ENCODE data around the gene ZMPSTE24.
"Not testable (repeated sequence)": the region's sequence is repeated elsewhere in the genome, so short reads cannot be mapped to it uniquely, and the experiment has no call there.

Gene ZMPSTE24

GRCh38 chr1:40257688-40258444, at the start of gene ZMPSTE24:
ZMPSTE24 (plus strand) TSS chr1:40258236; CDS start chr1:40258272, 36 bp downstream.
- DNase-seq: peak; percentile 78

DNA sequence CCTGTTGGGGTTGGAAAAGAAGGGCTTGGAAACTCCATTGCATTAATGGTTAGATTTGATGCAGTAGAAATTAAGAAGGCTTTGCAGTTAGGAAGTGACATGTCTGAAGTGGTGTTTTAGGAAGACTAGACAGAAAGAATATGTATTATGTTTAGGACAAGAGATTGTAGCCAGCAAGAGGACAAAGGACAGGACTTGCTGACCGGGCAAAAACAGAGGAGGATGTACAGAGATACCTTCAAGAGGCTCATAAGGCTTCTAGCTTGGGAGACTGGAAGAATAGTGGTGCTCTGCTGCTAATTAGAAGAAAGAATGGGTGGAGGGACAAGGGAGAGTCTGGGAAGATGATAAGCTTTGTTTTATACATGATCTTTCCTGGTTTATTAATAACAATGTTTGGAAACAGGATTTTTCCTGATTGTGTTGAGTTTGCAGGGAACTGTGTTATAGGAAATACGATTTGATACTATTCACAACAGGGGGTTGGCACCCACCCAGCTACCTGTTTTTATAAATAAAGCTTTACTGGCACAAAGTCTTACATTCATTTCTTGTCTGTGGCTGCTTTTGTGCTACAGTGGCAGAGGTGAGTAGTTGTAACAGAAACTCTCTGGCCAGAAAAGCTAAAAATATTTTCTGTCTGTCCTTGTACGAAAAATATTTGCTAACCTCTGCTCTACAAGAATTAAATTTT, 47.4 kb upstream of the ZMPSTE24 start:
- no peak for DNase-seq

DNA sequence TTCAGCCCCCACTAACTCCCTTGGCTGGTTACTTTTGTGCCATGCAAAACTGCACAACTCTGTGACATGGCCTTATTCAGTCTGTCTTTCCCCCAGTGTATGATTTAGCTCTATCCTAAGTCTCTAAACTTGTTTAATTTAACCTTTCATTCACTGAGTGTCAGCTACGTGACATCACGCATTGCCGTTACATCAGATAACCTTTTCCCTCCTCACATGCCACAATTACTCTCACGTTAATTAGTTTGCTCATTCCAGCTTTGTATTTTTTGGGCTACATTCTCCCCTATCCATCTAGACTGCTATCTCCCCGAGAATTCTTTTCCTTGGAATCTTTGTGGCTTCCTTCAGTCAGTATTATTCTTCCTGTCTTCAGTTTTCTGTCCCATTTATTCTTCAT, 39.7 kb upstream of the ZMPSTE24 start:
- no peak for DNase-seq

GRCh38 chr1:40221471-40221905, 36.5 kb upstream of the ZMPSTE24 start:
- DNase-seq: not testable (repeated sequence)

DNA sequence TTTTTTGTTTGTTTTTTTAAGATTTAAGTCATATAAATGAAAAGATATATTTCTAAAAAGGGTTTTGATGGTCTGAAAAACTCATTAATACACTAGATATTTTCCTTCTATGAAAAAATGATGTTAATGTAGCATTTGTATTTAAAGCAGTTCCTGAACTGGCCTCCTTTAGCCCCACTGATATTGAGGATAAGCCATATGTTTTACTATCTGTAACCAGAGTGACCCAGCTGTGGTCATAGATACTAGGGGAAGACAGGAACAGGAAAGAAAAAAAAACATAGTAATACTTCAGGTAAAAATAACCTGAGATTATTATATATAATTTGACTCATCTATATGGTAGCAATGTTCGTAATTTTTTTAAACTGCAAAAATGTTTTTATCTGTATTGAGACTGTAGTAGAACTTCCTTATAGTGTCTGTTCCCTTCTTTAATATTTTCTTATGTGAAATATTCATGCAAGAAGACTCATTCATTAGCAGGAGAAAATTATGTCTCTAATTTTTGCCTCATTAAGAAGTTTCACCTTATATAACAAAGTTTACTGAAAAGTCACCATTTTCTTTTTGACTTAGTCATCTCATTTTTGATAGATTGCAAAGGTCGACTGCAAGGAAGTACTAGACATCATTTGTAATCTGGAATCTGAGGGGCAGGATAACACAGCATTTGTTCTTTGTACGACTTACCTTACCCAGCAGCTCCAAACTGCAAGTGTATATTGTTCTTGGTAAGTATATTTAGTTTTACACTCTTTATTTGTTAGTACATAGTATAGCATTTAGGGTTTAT, 35.9 kb upstream of the ZMPSTE24 start:
- DNase-seq: no peak

DNA sequence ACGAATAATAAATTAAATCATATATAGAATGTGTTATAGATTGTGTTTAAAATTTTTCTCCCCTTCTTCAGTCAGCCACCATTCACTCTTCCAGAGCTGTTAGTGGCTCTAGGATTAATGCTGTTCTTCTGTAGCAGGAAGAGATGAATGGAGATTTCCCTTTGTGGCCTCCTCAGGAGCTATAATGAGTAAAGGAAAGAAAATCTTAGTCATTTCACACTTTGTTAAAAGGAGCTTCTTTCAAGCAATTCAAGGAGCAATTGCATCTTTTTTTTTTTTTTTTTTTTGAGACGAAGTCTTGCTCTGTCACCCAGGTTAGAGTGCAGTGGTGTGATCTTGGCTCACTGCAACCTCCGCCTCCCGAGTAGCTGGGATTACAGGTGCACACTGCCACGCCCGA, 34.0 kb upstream of the ZMPSTE24 start:
- no peak for DNase-seq

GRCh38 chr1:40226192-40226591, 31.8 kb upstream of the ZMPSTE24 start:
- no peak for DNase-seq

- DNase-seq: no peak
These were observed 25.6 kb upstream of the ZMPSTE24 start for GRCh38 chr1:40232444-40232843.

GRCh38 chr1:40239626-40240025, 18.4 kb upstream of the ZMPSTE24 start:
- DNase-seq: no peak

GRCh38 chr1:40240390-40240789, 17.6 kb upstream of the ZMPSTE24 start:
- no peak for DNase-seq

- no peak for DNase-seq
These were observed 16.7 kb upstream of the ZMPSTE24 start for GRCh38 chr1:40241362-40241761.

GRCh38 chr1:40243351-40243750, 14.7 kb upstream of the ZMPSTE24 start:
- no peak for DNase-seq

DNA sequence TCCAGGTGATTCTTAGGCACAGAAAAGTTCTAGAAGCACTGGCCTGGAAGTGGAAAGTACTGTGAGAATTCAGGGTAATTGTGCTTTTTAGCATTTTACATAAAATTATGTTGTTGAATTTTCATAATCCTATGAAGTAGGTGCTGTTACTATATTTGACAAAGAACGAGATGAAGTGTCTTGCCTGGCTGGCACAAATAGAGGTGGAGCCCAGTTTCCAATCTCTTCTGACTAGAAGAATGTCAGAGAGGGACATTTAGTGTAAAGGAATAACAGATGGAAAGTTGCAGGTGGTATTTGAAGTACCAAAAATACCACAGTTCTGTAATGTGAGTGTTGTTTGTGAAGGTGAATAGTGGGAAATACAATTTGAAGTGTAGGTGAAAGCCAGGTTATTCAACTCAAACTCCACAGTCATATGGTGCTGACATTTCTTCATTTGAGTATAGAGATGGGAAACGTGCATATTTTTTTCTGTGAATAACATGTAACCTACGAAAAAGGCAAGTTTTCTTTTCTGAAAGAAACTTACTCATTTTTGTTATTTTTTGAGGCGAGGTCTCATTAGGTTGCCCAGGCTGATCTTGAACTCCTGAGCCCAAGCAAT, 13.8 kb upstream of the ZMPSTE24 start:
- DNase-seq: no peak

DNA sequence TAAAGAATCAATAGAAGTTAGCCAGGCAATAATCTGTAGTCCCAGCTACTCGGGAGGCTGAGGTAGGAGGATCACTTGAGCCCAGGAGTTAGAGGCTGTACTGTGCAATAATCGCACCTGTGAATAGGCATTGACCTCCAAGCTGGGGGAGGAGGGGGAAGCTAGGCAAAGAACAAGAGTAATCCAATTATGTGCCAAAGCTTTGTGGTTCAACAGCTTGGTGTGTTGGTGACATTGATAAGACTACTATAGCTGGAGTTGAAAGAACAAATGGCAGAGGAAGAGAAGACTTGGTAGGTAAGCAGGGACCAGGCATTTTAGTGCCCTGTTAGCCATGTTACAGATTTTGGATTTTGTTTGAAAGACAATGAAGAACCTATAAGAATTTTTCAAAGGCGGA, 12.3 kb upstream of the ZMPSTE24 start:
- DNase-seq: no peak

DNA sequence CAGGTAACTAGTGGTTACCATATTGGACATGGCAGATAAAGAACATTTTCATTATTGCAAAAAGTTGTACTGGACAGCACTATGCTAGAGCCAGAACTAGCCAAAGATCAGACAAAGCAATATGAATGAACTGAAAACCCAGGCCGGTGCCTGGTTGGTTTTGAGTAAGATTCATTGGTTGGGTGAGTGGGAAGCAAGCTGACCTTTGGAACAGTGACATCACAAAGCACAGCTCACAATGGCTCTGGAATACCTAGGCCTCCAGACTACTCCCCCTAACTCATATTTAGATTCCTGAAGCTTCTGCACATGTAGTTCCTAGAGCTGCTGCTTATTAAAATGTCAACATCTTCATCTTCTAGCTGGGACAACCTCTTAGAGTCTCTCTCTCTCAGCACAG, 10.4 kb upstream of the ZMPSTE24 start, which contains the start of gene TMCO2:
Gene TMCO2 (plus strand): TSS at position 283 of the 400 bp plus-strand sequence. CDS start 57 bp downstream, at position 340.
- no peak for DNase-seq

DNA sequence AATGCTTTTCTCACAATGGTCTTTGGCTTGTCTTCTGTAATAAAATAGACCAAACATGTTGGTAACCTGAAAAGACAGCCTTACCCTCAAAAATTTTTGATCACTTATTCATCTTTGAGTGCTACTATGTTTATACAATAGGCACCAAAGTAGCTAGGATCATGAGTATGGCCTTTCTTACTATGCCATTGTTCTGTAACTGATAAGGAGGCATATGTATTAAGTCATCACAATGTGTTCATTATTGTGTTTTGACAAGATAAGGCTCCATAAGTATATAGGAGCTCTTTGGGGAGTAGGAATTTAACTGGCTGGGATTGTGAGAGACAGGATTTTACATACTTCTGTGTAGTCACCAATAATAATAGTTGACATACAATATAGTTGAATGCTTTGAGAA, 9.6 kb upstream of the ZMPSTE24 start:
- DNase-seq: no peak

DNA sequence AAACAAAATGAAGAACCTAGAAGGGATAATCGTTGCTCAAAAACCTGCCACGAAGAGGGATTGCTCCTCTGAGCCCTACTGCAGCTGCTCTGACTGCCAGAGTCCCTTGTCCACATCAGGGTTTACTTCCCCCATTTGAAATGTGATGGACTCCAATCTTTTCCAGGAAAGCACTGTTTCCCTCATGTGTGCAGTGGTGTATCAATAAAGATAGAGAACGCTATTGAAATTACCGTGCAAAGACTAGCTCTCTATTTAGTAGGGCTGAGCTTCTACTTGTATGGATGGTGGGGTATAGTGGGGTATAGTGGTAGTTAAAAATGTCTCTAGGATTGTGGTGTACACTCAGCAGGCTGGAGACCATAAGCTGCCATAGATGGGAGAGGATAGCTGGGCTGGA, 6.6 kb upstream of the ZMPSTE24 start:
- no peak for DNase-seq

- no peak for DNase-seq
These were observed 5.4 kb upstream of the ZMPSTE24 start for GRCh38 chr1:40252601-40253000.

- DNase-seq: no peak
These were observed 2.8 kb upstream of the ZMPSTE24 start for GRCh38 chr1:40255231-40255630.

GRCh38 chr1:40256401-40257084, 1.5 kb upstream of the ZMPSTE24 start:
- DNase-seq: no peak

DNA sequence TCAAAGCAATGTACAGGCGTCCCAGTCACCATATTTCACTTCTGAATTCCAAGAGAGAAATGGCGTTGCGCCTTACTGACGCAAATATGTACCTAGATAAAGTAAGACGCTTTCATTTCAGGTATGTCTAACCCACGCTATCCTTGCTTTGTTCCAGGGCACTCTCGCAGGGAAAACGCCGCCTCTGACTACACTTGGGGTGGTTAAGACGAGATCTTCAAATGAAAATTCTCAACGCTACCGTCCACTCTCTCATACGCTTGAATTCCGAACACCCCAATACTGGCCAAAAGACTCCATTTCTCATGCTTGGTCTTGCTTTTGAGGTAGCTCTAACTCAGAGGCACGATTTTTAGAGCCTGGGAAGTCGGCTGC, 736 bp upstream of the ZMPSTE24 start:
- DNase-seq: no peak

DNA sequence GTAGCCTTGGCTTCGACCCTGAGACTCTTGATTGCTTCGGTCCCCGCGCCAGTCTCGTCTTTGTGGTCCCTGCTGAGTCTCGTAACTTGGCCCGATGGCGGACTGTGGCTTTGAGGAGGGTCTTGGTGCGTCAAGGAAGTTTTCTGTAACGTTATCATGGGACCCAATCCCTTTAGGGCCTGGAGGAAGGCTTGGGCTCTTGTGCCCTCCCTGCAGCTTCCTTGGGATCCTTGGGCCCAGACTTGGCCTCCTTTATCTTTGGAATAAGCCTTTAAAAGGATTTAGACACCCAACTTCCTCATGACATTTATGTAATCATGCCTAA, 371 bp downstream of the ZMPSTE24 start:
- no peak for DNase-seq

DNA sequence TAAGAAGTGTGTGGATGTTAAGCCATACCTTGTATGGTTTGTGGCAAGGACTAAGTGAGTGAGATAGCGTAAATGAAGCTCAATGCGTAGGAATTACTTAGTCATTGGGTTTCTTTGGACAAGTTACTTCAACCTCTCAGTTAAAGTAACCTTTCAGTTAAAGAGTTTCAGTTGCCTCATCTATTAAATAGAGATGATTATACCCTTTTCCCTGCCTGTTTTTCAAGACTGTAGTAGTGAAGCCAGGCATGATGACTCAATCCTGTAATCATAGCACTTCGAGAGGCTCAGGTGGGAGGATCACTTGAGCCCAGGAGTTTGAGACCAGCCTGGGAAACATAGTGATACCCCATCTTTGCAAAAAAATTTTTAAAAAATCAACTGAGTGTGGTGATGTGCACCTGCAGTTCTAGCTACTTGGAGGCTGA, 6.3 kb downstream of the ZMPSTE24 start:
- DNase-seq: no peak
